Mucosa of rectum (tissue), 2 donors: ENCODE results near the gene TTC33.
"Not testable (repeated sequence)": the region's sequence is repeated elsewhere in the genome, so short reads cannot be mapped to it uniquely, and the experiment has no call there.

ENCODE experiments used
- H3K27ac ChIP-seq, 2 donors: one replicate each; pipeline ENCODE4 v1.7.0; 2013; ENCODE audit warnings: inconsistent platforms in 2 of 2, low read depth in 2 of 2, low read length in 2 of 2
- H3K27me3 ChIP-seq, 2 donors: one replicate each; pipeline ENCODE4 v1.7.0; 2013; ENCODE audit warnings: low read length in 2 of 2; ENCODE audit not compliant: control insufficient read depth in 2 of 2, insufficient read depth in 2 of 2
- H3K36me3 ChIP-seq, 2 donors: one replicate each; pipeline ENCODE4 v1.7.0; 2013; ENCODE audit warnings: low read length in 2 of 2; ENCODE audit not compliant: control insufficient read depth in 2 of 2, insufficient read depth in 2 of 2
- H3K4me1 ChIP-seq, 2 donors: one replicate each; pipeline ENCODE4 v1.7.0; 2013; ENCODE audit warnings: low read length in 2 of 2, mild to moderate bottlenecking in 1 of 2; ENCODE audit not compliant: control insufficient read depth in 2 of 2, insufficient read depth in 2 of 2
- H3K4me3 ChIP-seq, 2 donors: one replicate each; pipeline ENCODE4 v1.7.0; 2013; ENCODE audit warnings: low read length in 2 of 2
- H3K9ac ChIP-seq, 2 donors: one replicate each; pipeline ENCODE4 v1.7.0; 2013; ENCODE audit warnings: low read length in 2 of 2, low read depth in 1 of 2, mild to moderate bottlenecking in 1 of 2
- H3K9me3 ChIP-seq, 2 donors: one replicate each; pipeline ENCODE4 v1.7.0; 2013; ENCODE audit warnings: low read length in 2 of 2; ENCODE audit not compliant: control insufficient read depth in 2 of 2
- donor health status: healthy.
- donor health status: Normal muscosa, but diverticular disease.

Gene TTC33

DNA sequence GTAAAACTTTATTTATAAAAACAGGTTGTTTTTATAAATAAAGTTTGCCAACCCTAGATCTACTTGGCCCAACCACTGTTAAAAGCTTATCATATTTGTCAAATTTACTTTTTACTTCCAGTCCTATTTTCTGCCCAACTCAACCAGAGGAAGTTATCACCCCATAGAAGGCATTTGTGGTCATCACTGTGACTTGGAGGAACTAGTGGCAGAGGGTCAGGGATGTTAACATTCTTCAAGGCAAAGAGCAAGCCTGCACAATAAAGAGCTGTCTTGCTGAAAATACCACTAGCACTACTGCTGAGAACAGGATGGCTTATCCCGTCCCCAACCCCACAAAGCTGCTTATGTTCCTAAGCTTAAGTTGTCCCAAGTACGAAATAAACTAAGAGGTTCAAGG is 22.3 kb downstream of the TTC33 start:
- peaks cover 22 to 42% of the 10 kb centered on the region in 2 donors for H3K4me1 ChIP-seq
- H3K27ac ChIP-seq: peak overlapping the region; percentile 65 to 72
- H3K4me3 ChIP-seq: no peak overlapping the region
- no peak overlapping the region for H3K9ac ChIP-seq
- H3K9me3 ChIP-seq: no peaks in the 10 kb centered on the region
- no peaks in the 10 kb centered on the region for H3K27me3 ChIP-seq
- no peaks in the 10 kb centered on the region for H3K36me3 ChIP-seq

DNA sequence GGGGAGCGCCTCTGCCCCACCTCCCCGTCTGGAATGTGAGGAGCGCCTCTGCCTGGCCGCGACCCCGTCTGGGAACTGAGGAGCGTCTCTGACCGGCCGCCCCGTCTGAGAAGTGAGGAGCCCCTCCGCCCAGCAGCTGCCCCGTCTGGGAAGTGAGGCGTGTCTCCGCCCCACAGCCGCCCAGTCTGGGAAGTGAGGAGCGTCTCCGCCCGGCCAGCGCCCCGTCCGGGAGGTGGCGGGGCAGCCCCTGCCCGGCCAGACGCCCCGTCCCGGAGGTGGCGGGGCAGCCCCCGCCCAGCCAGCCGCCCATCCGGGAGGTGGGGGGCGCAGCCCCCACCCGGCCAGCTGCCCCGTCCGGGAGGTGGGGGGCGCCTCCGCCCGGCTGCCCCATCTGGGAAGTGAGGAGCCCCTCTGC is 33.3 kb downstream of the TTC33 start:
- not testable (repeated sequence) for H3K27ac ChIP-seq, H3K9me3 ChIP-seq, H3K4me3 ChIP-seq, H3K9ac ChIP-seq, H3K4me1 ChIP-seq, H3K27me3 ChIP-seq, H3K36me3 ChIP-seq

DNA sequence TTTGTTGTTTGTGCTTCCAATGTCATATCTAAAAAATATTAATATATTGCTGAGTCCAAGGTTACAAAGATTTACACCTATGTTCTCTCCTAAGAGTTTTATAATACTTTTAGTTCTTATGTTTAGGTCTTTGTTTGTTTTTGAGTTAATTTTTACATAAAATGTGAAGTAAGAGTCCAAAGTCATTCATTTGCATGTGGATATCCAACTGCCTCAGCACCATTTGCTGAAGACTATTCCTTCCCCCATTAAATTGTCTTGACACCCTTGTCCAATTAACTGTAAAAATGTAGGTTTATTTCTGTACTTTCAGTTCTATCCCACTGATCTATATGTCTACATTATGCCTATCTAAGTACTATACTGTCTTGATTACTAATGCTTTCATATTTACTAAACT is 35.7 kb downstream of the TTC33 start:
- H3K9ac ChIP-seq: no peak overlapping the region
- no peak overlapping the region for H3K4me3 ChIP-seq
- no peak overlapping the region for H3K27ac ChIP-seq
- peaks cover 3 to 6% of the 10 kb centered on the region in 2 donors for H3K36me3 ChIP-seq
- peaks cover 0 to 3% of the 10 kb centered on the region in 2 donors for H3K4me1 ChIP-seq
- no peaks in the 10 kb centered on the region for H3K27me3 ChIP-seq
- no peaks in the 10 kb centered on the region for H3K9me3 ChIP-seq

DNA sequence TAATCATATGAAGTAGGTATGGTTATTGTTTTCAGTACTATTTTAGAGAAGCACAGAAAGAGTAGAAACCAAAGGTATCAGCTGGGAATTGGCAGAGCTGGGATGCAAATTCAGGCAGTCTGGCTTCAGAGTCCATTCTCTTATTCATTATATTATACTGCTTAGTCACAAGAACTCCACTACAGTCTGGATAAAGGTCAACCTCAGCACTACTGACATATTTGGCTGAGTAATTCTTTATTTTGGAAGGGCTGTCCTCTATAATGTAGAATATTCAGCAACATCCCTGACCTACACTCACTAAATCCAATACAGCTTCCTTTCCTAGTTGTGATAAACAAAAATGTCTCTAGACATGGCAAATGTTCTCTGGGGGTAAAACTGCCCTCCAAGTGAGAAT is 38.5 kb downstream of the TTC33 start:
- Histone ChIP-seq H3K9me3 (no peaks in the 10 kb centered on the region), H3K9ac (no peak overlapping the region), H3K4me3 (no peak overlapping the region), H3K27me3 (no peaks in the 10 kb centered on the region), H3K36me3 (peaks cover 3 to 6% of the 10 kb centered on the region in 2 donors), H3K4me1 (peaks cover 0 to 3% of the 10 kb centered on the region in 2 donors), H3K27ac (no peak overlapping the region)

DNA sequence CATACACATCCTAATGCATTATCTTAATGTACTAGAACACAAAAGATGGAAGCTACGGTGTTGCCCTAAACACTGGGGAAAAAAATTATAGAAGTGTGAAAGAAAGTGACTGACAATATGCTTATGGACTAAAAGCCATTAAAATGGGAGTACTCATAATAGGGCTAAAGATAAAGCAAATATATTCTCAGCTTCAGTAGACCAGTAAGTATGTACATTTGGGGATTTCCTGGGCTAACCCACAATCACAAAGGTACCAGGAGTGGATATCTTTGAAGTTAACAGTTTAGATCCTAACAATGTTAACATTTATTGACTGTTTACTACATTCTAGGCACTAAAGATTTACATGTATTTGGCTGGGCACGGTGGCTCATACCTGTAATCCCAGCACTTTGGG is 39.2 kb downstream of the TTC33 start:
- no peaks in the 10 kb centered on the region for H3K27me3 ChIP-seq
- H3K4me3 ChIP-seq: no peak overlapping the region
- H3K27ac ChIP-seq: no peak overlapping the region
- no peaks in the 10 kb centered on the region for H3K9me3 ChIP-seq
- peaks cover 0 to 3% of the 10 kb centered on the region in 2 donors for H3K4me1 ChIP-seq
- peaks cover 3 to 6% of the 10 kb centered on the region in 2 donors for H3K36me3 ChIP-seq
- H3K9ac ChIP-seq: no peak overlapping the region

DNA sequence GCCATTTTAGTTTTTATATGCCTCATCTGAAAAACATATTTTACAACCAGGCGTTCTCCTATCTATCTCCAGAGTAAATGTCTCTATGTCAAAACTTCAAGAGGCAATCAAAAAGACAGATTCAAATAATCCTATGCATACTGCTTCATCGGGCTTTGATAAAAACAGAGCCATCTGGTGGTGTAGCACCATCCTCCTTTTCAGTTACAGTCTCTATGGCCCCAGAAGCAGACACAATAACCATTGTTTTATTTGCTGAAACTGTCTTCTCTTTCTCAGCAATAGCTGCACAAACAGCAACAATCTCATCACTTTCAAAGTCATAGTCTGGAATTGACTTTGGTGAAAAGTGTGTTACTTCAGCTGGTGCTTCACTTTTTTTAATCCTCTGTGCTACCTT is 39.8 kb downstream of the TTC33 start:
- H3K27ac ChIP-seq: no peak overlapping the region

DNA sequence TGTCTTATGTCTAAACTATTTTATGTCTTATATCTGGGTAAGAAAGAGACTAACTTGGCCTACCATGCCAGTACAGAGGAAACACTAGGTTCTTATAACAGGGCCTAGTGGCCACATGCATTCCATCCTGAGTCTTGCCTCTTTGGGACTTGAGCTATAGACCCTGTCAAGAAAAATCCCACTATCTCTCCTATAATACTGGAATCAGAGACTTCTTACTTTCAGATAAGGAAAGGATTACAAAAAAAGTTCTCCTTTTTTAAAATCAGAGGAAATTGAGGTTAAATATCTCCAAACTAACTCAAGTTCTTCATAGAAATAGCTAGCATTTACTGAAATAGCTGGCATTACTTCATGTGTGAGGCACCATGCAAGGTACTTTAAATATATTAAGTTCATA is 41.8 kb downstream of the TTC33 start:
- Histone ChIP-seq H3K4me3 (no peak overlapping the region), H3K4me1 (peaks cover 0 to 3% of the 10 kb centered on the region in 2 donors), H3K27me3 (no peaks in the 10 kb centered on the region), H3K9ac (no peak overlapping the region), H3K9me3 (no peaks in the 10 kb centered on the region), H3K36me3 (peaks cover 0 to 4% of the 10 kb centered on the region in 2 donors), H3K27ac (no peak overlapping the region)

More for the DNA sequence above, 39.8 kb downstream of the TTC33 start:
- peaks cover 3 to 6% of the 10 kb centered on the region in 2 donors for H3K36me3 ChIP-seq
- H3K27me3 ChIP-seq: no peaks in the 10 kb centered on the region
- H3K4me3 ChIP-seq: no peak overlapping the region
- H3K4me1 ChIP-seq: peaks cover 0 to 3% of the 10 kb centered on the region in 2 donors
- H3K9me3 ChIP-seq: no peaks in the 10 kb centered on the region
- H3K9ac ChIP-seq: no peak overlapping the region

DNA sequence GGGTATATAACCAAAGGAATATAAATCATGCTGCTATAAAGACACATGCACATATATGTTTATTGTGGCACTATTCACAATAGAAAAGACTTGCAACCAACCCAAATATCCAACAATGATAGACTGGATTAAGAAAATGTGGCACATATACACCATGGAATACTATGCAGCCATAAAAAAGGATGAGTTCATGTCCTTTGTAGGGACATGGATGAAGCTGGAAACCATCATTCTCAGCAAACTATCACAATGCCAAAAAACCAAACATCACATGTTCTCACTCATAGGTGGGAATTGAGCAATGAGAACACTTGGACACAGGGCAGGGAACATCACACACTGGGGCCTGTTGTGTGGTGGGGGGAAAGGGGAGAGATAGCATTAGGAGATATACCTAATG is 45.2 kb downstream of the TTC33 start:
- not testable (repeated sequence) for H3K4me1 ChIP-seq, H3K27ac ChIP-seq, H3K36me3 ChIP-seq, H3K27me3 ChIP-seq, H3K4me3 ChIP-seq, H3K9me3 ChIP-seq, H3K9ac ChIP-seq

DNA sequence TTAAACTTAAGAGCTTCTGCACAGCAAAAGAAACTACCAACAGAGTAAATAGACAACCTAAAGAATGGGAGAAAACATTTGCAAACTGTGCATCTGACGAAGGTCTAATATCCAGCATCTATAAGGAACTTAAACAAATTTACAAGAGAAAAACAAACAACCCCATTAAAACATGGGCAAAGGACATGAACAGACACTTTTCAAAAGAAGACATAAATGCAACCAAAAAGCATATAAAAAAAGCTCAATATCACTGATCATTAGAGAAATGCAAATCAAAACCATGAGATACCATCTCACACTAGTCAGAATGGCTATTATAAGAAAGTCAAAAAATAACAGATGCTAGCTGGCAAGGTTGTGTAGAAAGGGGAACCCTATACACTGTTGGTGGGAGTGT is 50.3 kb downstream of the TTC33 start:
- H3K27ac ChIP-seq, H3K27me3 ChIP-seq, H3K36me3 ChIP-seq, H3K9ac ChIP-seq, H3K9me3 ChIP-seq, H3K4me3 ChIP-seq, H3K4me1 ChIP-seq: not testable (repeated sequence)

DNA sequence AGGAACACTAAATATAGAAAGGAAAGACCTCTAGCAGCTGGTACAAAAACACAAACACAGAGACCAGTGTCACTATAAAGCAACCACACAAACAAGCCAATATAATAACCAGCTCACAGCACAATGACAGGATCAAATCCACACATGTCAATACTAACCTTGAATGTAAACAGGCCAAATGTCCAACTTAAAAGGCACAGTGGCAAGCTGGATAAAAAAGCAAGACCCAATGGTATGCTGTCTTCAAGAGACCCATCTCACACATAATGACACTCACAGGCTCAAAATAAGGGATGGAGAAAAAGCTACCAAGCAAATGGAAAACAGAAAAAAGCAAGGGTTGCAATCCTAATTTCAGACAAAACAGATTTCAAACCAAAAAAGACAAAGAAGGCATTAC is 53.7 kb downstream of the TTC33 start:
- H3K9me3 ChIP-seq, H3K36me3 ChIP-seq, H3K4me3 ChIP-seq, H3K4me1 ChIP-seq, H3K27ac ChIP-seq, H3K27me3 ChIP-seq, H3K9ac ChIP-seq: not testable (repeated sequence)

DNA sequence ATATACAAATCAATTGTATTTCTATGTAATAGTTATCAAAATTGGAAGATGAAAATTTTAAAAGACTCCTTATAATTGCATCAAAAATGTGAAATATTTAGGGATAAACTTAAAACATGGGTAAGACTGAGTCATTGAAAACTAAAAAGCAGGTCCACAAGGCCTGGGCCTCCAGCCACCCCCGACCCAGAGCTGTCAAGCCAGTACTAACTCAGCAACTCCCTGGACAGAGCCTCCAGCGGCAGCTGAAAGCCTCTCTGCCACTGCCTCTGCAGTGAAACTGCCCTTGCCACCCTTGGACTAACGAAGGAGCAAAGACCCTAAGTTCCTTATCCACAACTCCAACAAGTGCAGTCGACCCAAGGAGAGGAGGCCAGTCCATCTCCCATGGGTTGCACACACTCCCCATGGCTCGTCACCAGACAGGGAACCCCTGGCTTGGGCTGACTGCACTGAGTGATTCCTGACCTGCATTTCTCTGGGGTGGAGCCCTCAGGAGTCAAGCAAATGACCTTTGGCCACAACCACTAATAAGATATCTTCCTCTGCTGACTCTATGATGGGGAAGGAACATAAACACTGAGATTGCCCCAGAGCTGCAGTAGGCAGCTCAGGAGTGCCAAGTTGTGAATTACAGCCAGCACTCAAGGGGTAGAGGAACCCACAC is 55.5 kb downstream of the TTC33 start:
- H3K9me3 ChIP-seq: peaks cover 0 to 3% of the 10 kb centered on the region in 2 donors
- no peak overlapping the region for H3K27ac ChIP-seq
- no peak overlapping the region for H3K9ac ChIP-seq
- H3K27me3 ChIP-seq: no peaks in the 10 kb centered on the region
- no peaks in the 10 kb centered on the region for H3K4me1 ChIP-seq
- no peak overlapping the region for H3K4me3 ChIP-seq
- H3K36me3 ChIP-seq: peaks cover 0 to 3% of the 10 kb centered on the region in 2 donors
